Thyroid gland (tissue), 4 donors: ENCODE results near the gene SETD1A. TPM values are rescaled to one million over a fixed set of nuclear protein-coding genes. Genes with fewer than 3 reads are reported as not detected.
A peak's percentile ranks its signal among the peaks of the same experiment; 100 is the strongest.
"Not testable (repeated sequence)": the region's sequence is repeated elsewhere in the genome, so short reads cannot be mapped to it uniquely, and the experiment has no call there.

Experiments used
- DNase-seq, 2 donors: peaks; one replicate each; pipeline ENCODE4 v3.0.0-alpha.2; 2019
- H3K27ac ChIP-seq, 3 donors: fragments of 200-600 bp; sonication (generic); 1 replicate in 2 of 3; 2 replicates in 1 of 3; pipeline ENCODE4 v1.5.1; 2016 to 2019; ENCODE audit warnings: mild to moderate bottlenecking in 1 of 3, moderate library complexity in 1 of 3
- H3K27me3 ChIP-seq: fragments of 200-600 bp; sonication (generic); one replicate; pipeline ENCODE4 v1.5.1; 2019
- H3K36me3 ChIP-seq, 2 donors: fragments of 200-600 bp; sonication (generic); one replicate each; pipeline ENCODE4 v1.5.1; 2016 to 2019
- H3K4me1 ChIP-seq, 2 donors: fragments of 200-600 bp; sonication (generic); one replicate each; pipeline ENCODE4 v1.5.1; 2017 to 2019
- H3K4me3 ChIP-seq, 3 donors: fragments of 200-600 bp; sonication (generic); replicated peaks in 1 of 3; 1 replicate in 2 of 3; 2 replicates in 1 of 3; pipeline ENCODE4 v1.5.1; 2016; ENCODE audit warnings: mild to moderate bottlenecking in 1 of 3
- H3K9me3 ChIP-seq: fragments of 200-600 bp; sonication (generic); one replicate; pipeline ENCODE4 v1.5.1; 2017
- CTCF ChIP-seq, 6 experiments: fragments of 200-600 bp in 3 of 6; fragments of 450-650 bp in 3 of 6; sonication (generic) in 3 of 6; IDR thresholded peaks; one replicate each; pipeline ENCODE4 v1.5.1; 2016 to 2019; ENCODE audit warnings: antibody characterized with exemption in 6 of 6, mild to moderate bottlenecking in 2 of 6, inconsistent platforms in 1 of 6, moderate library complexity in 1 of 6
- POLR2A ChIP-seq, 2 donors: fragments of 450-650 bp; IDR thresholded peaks; one replicate each; pipeline ENCODE4 v1.6.1; 2017; ENCODE audit warnings: antibody characterized with exemption in 2 of 2, mild to moderate bottlenecking in 2 of 2, moderate library complexity in 1 of 2
- WGBS, 2 donors: methylation state at CpG; one replicate each; pipeline ENCODE4 v1.1.5; 2017; 5-methylcytosine and 5-hydroxymethylcytosine counted together
- intact Hi-C: fragments of 100-400 bp; cut with DNase I; formaldehyde crosslinking; loops from one replicate; pipeline ENCODE4 v1.15.1; 2023
- total RNA-seq, 4 donors: library from RNA; depleted of rRNA; stranded (reverse); fragments of >200 nt; gene quantifications; one replicate each; pipeline ENCODE4 v1.2.3, GENCODE V29; 2016

The SETD1A gene
- total RNA-seq, 4 donors from 2014 or later = 7.7 to 11.4 (median 9.2) TPM

- Histone ChIP-seq H3K4me3 (no peak overlapping the region), H3K27ac (no peak overlapping the region), H3K4me1 (peaks cover 4 to 10% of the 10 kb centered on the region in 2 donors), H3K9me3 (no peaks in the 10 kb centered on the region), H3K27me3 (no peaks in the 10 kb centered on the region), H3K36me3 (peaks cover 0 to 4% of the 10 kb centered on the region in 2 donors)
- TF ChIP-seq CTCF (IDR thresholded peaks at IDR 0.05) (no peak), POLR2A (IDR thresholded peaks at IDR 0.05) (no peak)
- intact Hi-C loops = no loop called here
- WGBS, 2 donors = 67 to 68% methylated on average over 5 of the region's 5 CpGs
- DNase-seq = no peak
Measured at GRCh38 chr16:30937692-30938091, 19.9 kb upstream of the SETD1A start.

- DNase-seq, H3K27ac ChIP-seq, H3K4me1 ChIP-seq, H3K36me3 ChIP-seq, H3K4me3 ChIP-seq, intact Hi-C loops, H3K9me3 ChIP-seq, H3K27me3 ChIP-seq: not testable (repeated sequence)
- WGBS, 2 donors = 95% methylated on average over 8 of the region's 8 CpGs
Measured at GRCh38 chr16:30939571-30939970, 18.0 kb upstream of the SETD1A start.

- no peaks in the 10 kb centered on the region for H3K27me3 ChIP-seq
- peaks cover 0 to 11% of the 10 kb centered on the region in 2 donors for H3K36me3 ChIP-seq
- TF ChIP-seq CTCF (IDR thresholded peaks at IDR 0.05) (peak; percentile 55 to 97 (median 78)), POLR2A (IDR thresholded peaks at IDR 0.05) (no peak)
- H3K9me3 ChIP-seq = no peaks in the 10 kb centered on the region
- no peak overlapping the region for H3K4me3 ChIP-seq
- WGBS, 2 donors = 24 to 62% methylated on average over 3 to 13 of the region's 15 CpGs
- no peak overlapping the region for H3K27ac ChIP-seq
- peaks cover 4 to 10% of the 10 kb centered on the region in 2 donors for H3K4me1 ChIP-seq
- peak; percentile 82 to 86 for DNase-seq
- intact Hi-C loops = no loop called here
Measured at GRCh38 chr16:30941600-30942425, 15.7 kb upstream of the SETD1A start.

GRCh38 chr16:30942426-30942806 is 15.1 kb upstream of the SETD1A start:
- no peak for DNase-seq
- no peaks in the 10 kb centered on the region for H3K9me3 ChIP-seq
- peaks cover 0 to 11% of the 10 kb centered on the region in 2 donors for H3K36me3 ChIP-seq
- H3K4me3 ChIP-seq = no peak overlapping the region
- intact Hi-C loops = no loop called here
- H3K27me3 ChIP-seq = no peaks in the 10 kb centered on the region
- peaks cover 4 to 10% of the 10 kb centered on the region in 2 donors for H3K4me1 ChIP-seq
- 79 to 93% methylated on average over 4 of the region's 4 CpGs for WGBS, 2 donors
- H3K27ac ChIP-seq = no peak overlapping the region
- no peak for TF ChIP-seq POLR2A (IDR thresholded peaks at IDR 0.05)
- TF ChIP-seq CTCF (IDR thresholded peaks at IDR 0.05) = no peak

- DNase-seq = no peak
- no peak for TF ChIP-seq CTCF (IDR thresholded peaks at IDR 0.05)
- TF ChIP-seq POLR2A (IDR thresholded peaks at IDR 0.05) = no peak
- H3K9me3 ChIP-seq = no peaks in the 10 kb centered on the region
- H3K27me3 ChIP-seq = no peaks in the 10 kb centered on the region
- peaks cover 0 to 11% of the 10 kb centered on the region in 2 donors for H3K36me3 ChIP-seq
- no peak overlapping the region for H3K4me3 ChIP-seq
- H3K27ac ChIP-seq = no peak overlapping the region
- intact Hi-C loops = no loop called here
- H3K4me1 ChIP-seq = peaks cover 7 to 10% of the 10 kb centered on the region in 2 donors
Measured at GRCh38 chr16:30944352-30944751, 13.2 kb upstream of the SETD1A start.
